ENCODE results near the gene ACSF3.

ACSF3 gene

GRCh38 chr16:89143201-89143741 lies 49.6 kb downstream of the ACSF3 start:
- no peak overlapping the region for H3K4me3 ChIP-seq (ENCODE audit: low read depth, low read length)
- TF ChIP-seq CTCF (IDR thresholded peaks at IDR 0.05; ENCODE audit: insufficient read depth, low read depth, low read length, missing control alignments) = no peak
- no peak for DNase-seq (ENCODE audit: low read depth)

GRCh38 chr16:89143911-89144675 lies 50.4 kb downstream of the ACSF3 start:
- TF ChIP-seq CTCF (IDR thresholded peaks at IDR 0.05; ENCODE audit: insufficient read depth, low read depth, low read length, missing control alignments) = no peak

DNA sequence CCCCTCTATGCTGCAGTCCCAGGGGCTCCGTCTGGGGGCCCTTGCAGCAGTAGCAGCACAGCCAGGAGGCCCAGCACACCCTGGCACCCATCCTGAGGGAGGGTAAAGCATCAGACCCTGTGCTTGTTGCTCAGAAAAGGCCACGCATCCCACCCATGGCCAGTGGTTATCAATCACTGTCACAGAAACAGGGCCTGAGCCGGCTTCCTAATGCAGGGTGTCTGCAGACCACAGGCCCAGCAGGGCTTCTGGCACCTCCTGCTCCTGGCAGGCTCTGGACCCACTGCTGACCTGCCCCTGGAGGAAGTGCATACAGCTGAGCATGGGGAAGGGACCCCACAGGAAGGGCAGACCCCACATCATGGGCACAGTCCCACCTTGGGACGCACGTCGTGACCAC lies 51.0 kb downstream of the ACSF3 start:
- TF ChIP-seq CTCF (IDR thresholded peaks at IDR 0.05; ENCODE audit: insufficient read depth, low read depth, low read length, missing control alignments) = no peak
- no peak for DNase-seq (ENCODE audit: low read depth)
- no peak overlapping the region for H3K4me3 ChIP-seq (ENCODE audit: low read depth, low read length)

More at GRCh38 chr16:89143911-89144675, 50.4 kb downstream of the ACSF3 start:
- no peak overlapping the region for H3K4me3 ChIP-seq (ENCODE audit: low read depth, low read length)
- no peak for DNase-seq (ENCODE audit: low read depth)

DNA sequence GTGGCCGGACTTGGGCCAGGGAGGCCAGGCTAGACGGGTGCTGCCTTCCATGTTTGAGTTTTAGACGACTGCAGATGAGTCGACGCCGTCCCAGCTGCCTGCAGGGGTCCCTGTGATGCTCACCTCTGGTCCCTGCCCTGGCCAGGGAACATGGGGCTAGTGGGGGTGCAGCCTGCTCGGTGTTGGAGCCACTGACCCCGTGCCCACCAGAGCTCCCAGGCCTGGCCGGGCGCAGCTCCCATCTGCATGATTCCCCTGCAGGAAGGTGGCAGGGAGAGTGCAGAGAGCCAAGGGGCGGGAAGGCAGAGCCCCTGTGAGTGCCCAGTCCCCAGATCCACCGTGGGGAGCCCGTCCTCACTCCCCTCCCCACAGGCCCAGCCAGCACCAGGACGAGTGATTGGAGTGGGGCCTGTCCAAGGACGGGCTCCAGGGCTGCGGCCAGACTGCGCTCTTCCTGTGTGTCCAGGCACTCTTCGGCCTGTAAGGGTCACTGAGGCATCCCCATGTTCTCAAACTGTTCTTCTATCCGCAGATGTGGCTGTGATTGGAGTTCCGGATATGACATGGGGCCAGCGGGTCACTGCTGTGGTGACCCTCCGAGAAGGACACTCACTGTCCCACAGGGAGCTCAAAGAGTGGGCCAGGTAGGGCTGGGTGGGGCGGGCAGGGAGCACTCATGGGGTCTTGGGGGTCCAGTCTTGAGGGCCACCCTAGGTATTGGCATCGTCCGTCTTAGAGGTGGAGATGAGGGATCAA lies 51.9 kb downstream of the ACSF3 start:
- H3K4me3 ChIP-seq (ENCODE audit: low read depth, low read length) = no peak overlapping the region
- TF ChIP-seq CTCF (IDR thresholded peaks at IDR 0.05; ENCODE audit: insufficient read depth, low read depth, low read length, missing control alignments) = no peak
- DNase-seq (ENCODE audit: low read depth) = no peak

GRCh38 chr16:89146211-89147005 lies 52.8 kb downstream of the ACSF3 start:
- no peak overlapping the region for H3K4me3 ChIP-seq (ENCODE audit: low read depth, low read length)
- no peak for DNase-seq (ENCODE audit: low read depth)
- no peak for TF ChIP-seq CTCF (IDR thresholded peaks at IDR 0.05; ENCODE audit: insufficient read depth, low read depth, low read length, missing control alignments)

- DNase-seq (ENCODE audit: low read depth) = peak; percentile 18
- TF ChIP-seq CTCF (IDR thresholded peaks at IDR 0.05; ENCODE audit: insufficient read depth, low read depth, low read length, missing control alignments) = no peak
- no peak overlapping the region for H3K4me3 ChIP-seq (ENCODE audit: low read depth, low read length)
Measured at GRCh38 chr16:89147085-89147817, 53.6 kb downstream of the ACSF3 start.

Data from GM12865 (cell line).